KG1 (cell line): ENCODE data around the gene MCCD1.

ENCODE experiments used
- DNase-seq: peaks from one replicate; lab custom pipeline; 2025; lab: John Stamatoyannopoulos, UW

The MCCD1 gene

DNA sequence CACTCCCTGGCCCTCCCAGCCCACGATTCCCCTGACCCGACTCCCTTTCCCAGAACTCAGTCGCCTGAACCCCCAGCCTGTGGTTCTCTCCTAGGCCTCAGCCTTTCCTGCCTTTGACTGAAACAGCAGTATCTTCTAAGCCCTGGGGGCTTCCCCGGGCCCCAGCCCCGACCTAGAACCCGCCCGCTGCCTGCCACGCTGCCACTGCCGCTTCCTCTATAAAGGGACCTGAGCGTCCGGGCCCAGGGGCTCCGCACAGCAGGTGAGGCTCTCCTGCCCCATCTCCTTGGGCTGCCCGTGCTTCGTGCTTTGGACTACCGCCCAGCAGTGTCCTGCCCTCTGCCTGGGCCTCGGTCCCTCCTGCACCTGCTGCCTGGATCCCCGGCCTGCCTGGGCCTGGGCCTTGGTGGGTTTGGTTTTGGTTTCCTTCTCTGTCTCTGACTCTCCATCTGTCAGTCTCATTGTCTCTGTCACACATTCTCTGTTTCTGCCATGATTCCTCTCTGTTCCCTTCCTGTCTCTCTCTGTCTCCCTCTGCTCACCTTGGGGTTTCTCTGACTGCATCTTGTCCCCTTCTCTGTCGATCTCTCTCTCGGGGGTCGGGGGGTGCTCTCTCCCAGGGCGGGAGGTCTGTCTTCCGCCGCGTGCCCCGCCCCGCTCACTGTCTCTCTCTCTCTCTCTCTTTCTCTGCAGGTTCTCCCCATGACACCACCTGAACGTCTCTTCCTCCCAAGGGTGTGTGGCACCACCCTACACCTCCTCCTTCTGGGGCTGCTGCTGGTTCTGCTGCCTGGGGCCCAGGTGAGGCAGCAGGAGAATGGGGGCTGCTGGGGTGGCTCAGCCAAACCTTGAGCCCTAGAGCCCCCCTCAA is 43.5 kb downstream of the MCCD1 start, which contains the start of gene LTA:
LTA (plus strand) TSS at position 249 of the 871 bp plus-strand sequence; CDS start at position 703, 454 bp downstream.
- no peak for DNase-seq

DNA sequence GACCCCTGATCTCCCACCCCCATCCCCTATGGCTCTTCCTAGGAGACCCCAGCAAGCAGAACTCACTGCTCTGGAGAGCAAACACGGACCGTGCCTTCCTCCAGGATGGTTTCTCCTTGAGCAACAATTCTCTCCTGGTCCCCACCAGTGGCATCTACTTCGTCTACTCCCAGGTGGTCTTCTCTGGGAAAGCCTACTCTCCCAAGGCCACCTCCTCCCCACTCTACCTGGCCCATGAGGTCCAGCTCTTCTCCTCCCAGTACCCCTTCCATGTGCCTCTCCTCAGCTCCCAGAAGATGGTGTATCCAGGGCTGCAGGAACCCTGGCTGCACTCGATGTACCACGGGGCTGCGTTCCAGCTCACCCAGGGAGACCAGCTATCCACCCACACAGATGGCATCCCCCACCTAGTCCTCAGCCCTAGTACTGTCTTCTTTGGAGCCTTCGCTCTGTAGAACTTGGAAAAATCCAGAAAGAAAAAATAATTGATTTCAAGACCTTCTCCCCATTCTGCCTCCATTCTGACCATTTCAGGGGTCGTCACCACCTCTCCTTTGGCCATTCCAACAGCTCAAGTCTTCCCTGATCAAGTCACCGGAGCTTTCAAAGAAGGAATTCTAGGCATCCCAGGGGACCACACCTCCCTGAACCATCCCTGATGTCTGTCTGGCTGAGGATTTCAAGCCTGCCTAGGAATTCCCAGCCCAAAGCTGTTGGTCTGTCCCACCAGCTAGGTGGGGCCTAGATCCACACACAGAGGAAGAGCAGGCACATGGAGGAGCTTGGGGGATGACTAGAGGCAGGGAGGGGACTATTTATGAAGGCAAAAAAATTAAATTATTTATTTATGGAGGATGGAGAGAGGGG is 44.7 kb downstream of the MCCD1 start:
- DNase-seq = no peak

DNA sequence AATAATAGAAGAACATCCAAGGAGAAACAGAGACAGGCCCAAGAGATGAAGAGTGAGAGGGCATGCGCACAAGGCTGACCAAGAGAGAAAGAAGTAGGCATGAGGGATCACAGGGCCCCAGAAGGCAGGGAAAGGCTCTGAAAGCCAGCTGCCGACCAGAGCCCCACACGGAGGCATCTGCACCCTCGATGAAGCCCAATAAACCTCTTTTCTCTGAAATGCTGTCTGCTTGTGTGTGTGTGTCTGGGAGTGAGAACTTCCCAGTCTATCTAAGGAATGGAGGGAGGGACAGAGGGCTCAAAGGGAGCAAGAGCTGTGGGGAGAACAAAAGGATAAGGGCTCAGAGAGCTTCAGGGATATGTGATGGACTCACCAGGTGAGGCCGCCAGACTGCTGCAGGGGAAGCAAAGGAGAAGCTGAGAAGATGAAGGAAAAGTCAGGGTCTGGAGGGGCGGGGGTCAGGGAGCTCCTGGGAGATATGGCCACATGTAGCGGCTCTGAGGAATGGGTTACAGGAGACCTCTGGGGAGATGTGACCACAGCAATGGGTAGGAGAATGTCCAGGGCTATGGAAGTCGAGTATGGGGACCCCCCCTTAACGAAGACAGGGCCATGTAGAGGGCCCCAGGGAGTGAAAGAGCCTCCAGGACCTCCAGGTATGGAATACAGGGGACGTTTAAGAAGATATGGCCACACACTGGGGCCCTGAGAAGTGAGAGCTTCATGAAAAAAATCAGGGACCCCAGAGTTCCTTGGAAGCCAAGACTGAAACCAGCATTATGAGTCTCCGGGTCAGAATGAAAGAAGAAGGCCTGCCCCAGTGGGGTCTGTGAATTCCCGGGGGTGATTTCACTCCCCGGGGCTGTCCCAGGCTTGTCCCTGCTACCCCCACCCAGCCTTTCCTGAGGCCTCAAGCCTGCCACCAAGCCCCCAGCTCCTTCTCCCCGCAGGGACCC is 45.6 kb downstream of the MCCD1 start:
- DNase-seq = no peak

DNA sequence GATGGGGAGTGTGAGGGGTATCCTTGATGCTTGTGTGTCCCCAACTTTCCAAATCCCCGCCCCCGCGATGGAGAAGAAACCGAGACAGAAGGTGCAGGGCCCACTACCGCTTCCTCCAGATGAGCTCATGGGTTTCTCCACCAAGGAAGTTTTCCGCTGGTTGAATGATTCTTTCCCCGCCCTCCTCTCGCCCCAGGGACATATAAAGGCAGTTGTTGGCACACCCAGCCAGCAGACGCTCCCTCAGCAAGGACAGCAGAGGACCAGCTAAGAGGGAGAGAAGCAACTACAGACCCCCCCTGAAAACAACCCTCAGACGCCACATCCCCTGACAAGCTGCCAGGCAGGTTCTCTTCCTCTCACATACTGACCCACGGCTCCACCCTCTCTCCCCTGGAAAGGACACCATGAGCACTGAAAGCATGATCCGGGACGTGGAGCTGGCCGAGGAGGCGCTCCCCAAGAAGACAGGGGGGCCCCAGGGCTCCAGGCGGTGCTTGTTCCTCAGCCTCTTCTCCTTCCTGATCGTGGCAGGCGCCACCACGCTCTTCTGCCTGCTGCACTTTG is 46.7 kb downstream of the MCCD1 start, which contains the start of gene TNF:
TNF (plus strand) TSS at position 231 of the 567 bp plus-strand sequence; CDS start at position 408, 177 bp downstream.
- DNase-seq = no peak

DNA sequence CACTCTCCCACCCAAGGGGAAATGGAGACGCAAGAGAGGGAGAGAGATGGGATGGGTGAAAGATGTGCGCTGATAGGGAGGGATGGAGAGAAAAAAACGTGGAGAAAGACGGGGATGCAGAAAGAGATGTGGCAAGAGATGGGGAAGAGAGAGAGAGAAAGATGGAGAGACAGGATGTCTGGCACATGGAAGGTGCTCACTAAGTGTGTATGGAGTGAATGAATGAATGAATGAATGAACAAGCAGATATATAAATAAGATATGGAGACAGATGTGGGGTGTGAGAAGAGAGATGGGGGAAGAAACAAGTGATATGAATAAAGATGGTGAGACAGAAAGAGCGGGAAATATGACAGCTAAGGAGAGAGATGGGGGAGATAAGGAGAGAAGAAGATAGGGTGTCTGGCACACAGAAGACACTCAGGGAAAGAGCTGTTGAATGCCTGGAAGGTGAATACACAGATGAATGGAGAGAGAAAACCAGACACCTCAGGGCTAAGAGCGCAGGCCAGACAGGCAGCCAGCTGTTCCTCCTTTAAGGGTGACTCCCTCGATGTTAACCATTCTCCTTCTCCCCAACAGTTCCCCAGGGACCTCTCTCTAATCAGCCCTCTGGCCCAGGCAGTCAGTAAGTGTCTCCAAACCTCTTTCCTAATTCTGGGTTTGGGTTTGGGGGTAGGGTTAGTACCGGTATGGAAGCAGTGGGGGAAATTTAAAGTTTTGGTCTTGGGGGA is 47.4 kb downstream of the MCCD1 start:
- no peak for DNase-seq

DNA sequence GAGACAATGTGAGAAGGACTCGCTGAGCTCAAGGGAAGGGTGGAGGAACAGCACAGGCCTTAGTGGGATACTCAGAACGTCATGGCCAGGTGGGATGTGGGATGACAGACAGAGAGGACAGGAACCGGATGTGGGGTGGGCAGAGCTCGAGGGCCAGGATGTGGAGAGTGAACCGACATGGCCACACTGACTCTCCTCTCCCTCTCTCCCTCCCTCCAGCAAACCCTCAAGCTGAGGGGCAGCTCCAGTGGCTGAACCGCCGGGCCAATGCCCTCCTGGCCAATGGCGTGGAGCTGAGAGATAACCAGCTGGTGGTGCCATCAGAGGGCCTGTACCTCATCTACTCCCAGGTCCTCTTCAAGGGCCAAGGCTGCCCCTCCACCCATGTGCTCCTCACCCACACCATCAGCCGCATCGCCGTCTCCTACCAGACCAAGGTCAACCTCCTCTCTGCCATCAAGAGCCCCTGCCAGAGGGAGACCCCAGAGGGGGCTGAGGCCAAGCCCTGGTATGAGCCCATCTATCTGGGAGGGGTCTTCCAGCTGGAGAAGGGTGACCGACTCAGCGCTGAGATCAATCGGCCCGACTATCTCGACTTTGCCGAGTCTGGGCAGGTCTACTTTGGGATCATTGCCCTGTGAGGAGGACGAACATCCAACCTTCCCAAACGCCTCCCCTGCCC is 48.3 kb downstream of the MCCD1 start:
- no peak for DNase-seq

DNA sequence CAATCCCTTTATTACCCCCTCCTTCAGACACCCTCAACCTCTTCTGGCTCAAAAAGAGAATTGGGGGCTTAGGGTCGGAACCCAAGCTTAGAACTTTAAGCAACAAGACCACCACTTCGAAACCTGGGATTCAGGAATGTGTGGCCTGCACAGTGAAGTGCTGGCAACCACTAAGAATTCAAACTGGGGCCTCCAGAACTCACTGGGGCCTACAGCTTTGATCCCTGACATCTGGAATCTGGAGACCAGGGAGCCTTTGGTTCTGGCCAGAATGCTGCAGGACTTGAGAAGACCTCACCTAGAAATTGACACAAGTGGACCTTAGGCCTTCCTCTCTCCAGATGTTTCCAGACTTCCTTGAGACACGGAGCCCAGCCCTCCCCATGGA is 48.8 kb downstream of the MCCD1 start:
- no peak for DNase-seq

DNA sequence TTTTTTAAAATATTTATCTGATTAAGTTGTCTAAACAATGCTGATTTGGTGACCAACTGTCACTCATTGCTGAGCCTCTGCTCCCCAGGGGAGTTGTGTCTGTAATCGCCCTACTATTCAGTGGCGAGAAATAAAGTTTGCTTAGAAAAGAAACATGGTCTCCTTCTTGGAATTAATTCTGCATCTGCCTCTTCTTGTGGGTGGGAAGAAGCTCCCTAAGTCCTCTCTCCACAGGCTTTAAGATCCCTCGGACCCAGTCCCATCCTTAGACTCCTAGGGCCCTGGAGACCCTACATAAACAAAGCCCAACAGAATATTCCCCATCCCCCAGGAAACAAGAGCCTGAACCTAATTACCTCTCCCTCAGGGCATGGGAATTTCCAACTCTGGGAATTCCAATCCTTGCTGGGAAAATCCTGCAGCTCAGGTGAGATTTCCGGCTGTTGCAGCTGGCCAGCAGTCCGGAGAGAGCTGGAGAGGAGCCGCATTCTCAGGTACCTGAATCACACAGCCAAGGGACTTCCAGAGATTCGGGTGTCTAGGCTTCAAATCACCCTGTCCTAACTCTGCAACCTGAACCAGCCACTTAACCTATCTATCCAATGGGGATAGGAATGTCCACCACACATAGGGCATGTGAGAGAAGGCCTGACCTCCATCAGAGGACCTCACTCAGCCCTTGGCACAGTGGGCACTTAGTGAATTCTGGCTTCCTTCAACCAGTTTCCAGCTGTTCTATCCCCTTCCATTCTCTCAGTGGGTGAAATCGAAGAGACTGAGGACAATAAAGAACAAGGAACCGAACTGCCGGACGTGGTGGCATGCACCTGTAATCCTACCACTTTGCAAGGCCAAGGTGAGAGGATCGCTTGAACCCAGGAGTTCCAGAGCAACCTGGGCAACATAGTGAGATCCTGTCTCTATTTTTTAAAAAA is 49.7 kb downstream of the MCCD1 start:
- no peak for DNase-seq

DNA sequence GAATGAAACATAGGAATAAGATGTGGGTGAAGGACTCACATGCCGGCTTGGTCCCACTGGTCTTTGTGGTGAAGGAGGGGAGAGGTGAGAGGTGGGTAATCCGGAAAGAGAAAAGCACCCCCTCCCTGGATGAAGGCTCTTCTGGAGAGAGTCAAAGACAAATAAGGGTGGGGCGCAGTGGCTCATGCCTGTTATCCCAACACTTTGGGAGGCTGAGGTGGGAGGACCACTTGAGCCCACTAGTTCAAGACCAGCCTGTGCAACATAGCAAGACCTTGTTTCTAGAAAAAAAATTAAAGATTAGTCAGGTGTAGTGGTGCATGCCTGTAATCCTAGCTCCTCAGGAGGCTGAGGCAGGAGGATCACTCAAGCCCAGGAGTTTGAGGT is 50.4 kb downstream of the MCCD1 start:
- no peak for DNase-seq
